ENCODE results near the gene FADS2. TPM values are rescaled to one million over a fixed set of nuclear protein-coding genes. Genes with fewer than 3 reads are reported as not detected.
A peak's percentile ranks its signal among the peaks of the same experiment; 100 is the strongest.

FADS2 gene
- total RNA-seq, 2 donors from 2014 or later = 2.0 to 4.4 TPM

DNA sequence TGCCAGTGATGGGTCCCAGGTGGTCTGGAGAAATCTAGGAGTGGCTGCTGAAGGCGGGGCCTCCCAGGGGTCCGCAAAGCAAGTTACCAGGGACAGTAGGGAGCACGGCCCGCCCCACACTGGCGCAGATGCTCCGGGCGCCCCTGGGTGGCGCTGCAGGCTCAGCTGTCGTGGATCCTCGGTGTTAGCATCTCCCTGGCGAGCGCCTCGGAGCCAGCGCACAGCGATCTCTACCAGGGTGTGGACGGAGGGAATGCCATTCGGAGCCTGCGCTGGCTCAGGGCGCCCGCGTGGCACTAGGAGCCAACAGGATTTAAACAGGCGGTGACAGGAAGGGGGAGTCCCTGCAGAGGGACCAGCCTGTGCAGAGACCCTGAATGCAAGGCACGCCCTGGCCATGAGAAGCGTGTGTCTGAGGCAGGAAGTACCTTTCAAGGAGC, 43.1 kb downstream of the FADS2 start:
- 6 to 27% methylated on average over 5 to 24 of the region's 24 CpGs for WGBS, 2 donors
- ATAC-seq = peak; percentile 85
- H3K27ac ChIP-seq = no peak overlapping the region
- H3K36me3 ChIP-seq (replicated peaks in 1 of 2; ENCODE audit: insufficient read depth in 1 of 2, low read depth in 2 of 2) = no peaks in the 10 kb centered on the region
- intact Hi-C loops (cut with DNase I) = no loop called here
- H3K27me3 ChIP-seq = no peaks in the 10 kb centered on the region
- no peaks in the 10 kb centered on the region for H3K9me3 ChIP-seq
- no peaks in the 10 kb centered on the region for H3K4me1 ChIP-seq
- peak; percentile 58 to 72 (median 68) for DNase-seq
- TF ChIP-seq, protein P1, sequence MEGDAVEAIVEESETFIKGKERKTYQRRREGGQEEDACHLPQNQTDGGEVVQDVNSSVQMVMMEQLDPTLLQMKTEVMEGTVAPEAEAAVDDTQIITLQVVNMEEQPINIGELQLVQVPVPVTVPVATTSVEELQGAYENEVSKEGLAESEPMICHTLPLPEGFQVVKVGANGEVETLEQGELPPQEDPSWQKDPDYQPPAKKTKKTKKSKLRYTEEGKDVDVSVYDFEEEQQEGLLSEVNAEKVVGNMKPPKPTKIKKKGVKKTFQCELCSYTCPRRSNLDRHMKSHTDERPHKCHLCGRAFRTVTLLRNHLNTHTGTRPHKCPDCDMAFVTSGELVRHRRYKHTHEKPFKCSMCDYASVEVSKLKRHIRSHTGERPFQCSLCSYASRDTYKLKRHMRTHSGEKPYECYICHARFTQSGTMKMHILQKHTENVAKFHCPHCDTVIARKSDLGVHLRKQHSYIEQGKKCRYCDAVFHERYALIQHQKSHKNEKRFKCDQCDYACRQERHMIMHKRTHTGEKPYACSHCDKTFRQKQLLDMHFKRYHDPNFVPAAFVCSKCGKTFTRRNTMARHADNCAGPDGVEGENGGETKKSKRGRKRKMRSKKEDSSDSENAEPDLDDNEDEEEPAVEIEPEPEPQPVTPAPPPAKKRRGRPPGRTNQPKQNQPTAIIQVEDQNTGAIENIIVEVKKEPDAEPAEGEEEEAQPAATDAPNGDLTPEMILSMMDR (IDR thresholded peaks at IDR 0.05) = peak; percentile 48 to 76 (median 69)
- no peak for TF ChIP-seq POLR2A (IDR thresholded peaks at IDR 0.05)
- H3K4me3 ChIP-seq = no peak overlapping the region

DNA sequence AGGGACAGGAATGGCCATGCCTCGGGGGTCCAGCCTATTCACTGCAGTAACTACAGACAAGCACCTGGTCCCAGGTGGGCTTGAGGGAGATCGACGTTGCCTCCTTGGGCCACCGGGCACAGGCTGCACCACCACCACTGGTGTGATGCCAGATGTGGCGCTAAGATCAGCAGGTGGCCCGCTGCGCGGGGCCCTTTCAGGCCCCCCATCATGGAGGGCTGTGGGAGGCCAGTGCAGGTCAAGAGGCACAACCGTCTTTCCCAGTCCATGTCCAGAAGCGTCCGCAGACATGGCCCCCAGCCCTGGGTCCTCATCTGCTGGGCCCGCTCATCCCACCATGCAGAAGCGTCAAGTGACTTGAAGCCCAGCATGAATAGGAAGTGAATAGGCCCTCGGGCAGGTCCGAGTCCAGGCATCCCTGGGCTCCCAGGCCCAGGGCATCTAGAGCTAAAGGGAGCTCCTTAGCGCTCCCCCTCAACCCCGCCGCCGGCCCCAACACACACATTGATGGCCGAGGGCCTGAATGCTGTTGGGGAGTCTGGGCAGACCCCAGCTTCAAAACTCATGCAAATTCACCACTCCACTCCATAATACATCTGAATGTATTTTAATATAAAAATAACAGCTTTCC, 45.0 kb downstream of the FADS2 start:
- intact Hi-C loops (cut with DNase I) = no loop called here
- H3K9me3 ChIP-seq = no peaks in the 10 kb centered on the region
- no peak for ATAC-seq

DNA sequence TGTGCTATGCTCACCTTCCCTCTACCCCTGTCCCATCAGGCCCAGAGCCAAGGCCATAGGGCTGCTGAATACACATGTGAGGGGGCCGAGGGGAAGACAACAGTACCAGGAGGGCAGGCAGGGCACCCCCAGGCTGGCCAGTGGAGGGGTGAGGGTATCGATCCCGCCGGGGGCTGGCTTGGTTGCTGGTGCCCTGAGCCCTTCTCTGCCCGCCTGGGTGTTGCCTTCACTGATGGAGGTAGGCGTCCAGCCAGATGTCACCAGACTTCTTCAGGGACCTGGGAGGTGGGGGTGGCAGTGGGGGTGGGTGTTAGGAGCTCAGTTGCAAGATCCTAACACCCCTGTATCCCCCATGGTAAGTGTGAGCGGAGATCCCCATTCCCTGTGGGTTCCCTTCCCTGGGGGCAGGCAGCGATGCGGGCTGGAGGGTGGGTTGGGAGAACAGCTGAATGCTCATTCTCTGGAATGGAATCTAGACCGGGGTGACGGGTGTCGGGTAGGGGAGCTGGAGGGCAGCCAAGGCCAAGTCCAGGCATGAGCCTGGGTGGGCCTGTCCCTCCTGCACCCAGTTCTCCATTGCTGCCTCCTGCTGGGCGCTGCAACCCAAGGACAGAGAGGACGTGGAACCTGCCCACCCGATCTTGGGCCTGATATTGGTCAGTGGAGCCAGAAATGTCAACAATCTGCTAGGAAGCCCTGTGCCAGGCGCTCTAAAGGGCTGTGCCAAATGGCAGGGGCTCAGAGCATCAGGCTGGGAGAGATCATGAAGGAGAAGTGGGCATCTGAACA, 45.7 kb downstream of the FADS2 start:
- H3K27ac ChIP-seq = no peak overlapping the region
- no peaks in the 10 kb centered on the region for H3K27me3 ChIP-seq
- no peaks in the 10 kb centered on the region for H3K36me3 ChIP-seq (replicated peaks in 1 of 2; ENCODE audit: insufficient read depth in 1 of 2, low read depth in 2 of 2)
- H3K9me3 ChIP-seq = no peaks in the 10 kb centered on the region
- ATAC-seq = no peak
- no peak overlapping the region for H3K4me3 ChIP-seq
- H3K4me1 ChIP-seq = no peaks in the 10 kb centered on the region
- intact Hi-C loops (cut with DNase I) = no loop called here
- 68 to 85% methylated on average over 10 to 15 of the region's 16 CpGs for WGBS, 2 donors
- no peak for DNase-seq
- TF ChIP-seq, protein P1 (IDR thresholded peaks at IDR 0.05) = no peak
- TF ChIP-seq POLR2A (IDR thresholded peaks at IDR 0.05) = no peak

More for the DNA sequence above, 45.0 kb downstream of the FADS2 start:
- H3K4me3 ChIP-seq = no peak overlapping the region
- no peak overlapping the region for H3K27ac ChIP-seq
- no peaks in the 10 kb centered on the region for H3K36me3 ChIP-seq (replicated peaks in 1 of 2; ENCODE audit: insufficient read depth in 1 of 2, low read depth in 2 of 2)
- 85 to 89% methylated on average over 4 to 19 of the region's 20 CpGs for WGBS, 2 donors
- TF ChIP-seq POLR2A (IDR thresholded peaks at IDR 0.05) = no peak
- H3K27me3 ChIP-seq = no peaks in the 10 kb centered on the region
- no peak for DNase-seq
- H3K4me1 ChIP-seq = no peaks in the 10 kb centered on the region

DNA sequence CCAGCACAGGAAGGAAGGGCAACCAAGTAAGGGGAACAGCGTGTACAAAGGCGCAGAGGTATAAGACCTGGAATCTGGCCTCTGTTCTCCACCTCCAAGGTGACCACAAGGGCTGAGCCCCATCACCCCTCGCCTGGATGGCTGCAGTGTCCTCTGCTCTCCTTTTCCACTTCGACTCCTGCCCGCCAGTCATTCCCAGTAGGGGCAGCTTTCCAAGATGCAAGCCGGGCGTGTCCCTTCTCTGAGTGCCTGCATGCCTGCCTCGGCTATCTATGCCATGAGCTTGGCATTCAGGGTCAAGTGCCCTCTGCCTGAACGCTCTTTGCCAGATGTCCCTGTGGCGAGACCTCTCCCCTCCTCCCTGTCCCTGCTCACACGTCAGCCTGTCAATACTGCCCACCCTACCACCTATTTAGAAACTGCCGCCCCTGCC, 46.3 kb downstream of the FADS2 start:
- WGBS, 2 donors = 85 to 87% methylated on average over 11 to 12 of the region's 12 CpGs
- intact Hi-C loops (cut with DNase I) = no loop called here
- DNase-seq = no peak

DNA sequence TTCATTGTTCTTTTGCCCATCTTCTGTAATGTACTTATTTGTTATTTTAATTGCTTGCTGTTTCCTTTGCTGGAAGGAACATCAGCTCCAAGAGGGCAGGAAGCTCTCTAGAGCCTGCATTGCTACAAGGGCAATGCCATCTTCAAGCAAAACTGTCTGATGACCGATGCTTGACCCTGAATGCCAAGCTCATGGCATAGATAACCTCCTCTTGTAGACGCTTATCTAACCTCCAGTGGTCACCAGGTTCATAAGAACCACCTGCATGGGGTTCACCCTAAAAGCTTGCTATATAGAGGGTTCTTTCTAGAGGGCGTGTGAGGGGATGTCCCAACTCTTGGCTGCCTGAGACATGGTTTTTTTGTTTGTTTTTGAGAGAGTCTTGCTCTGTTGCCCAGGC, 46.8 kb downstream of the FADS2 start:
- Histone ChIP-seq H3K36me3 (replicated peaks in 1 of 2; ENCODE audit: insufficient read depth in 1 of 2, low read depth in 2 of 2) (no peaks in the 10 kb centered on the region), H3K9me3 (no peaks in the 10 kb centered on the region), H3K27me3 (no peaks in the 10 kb centered on the region), H3K27ac (no peak overlapping the region), H3K4me3 (no peak overlapping the region), H3K4me1 (no peaks in the 10 kb centered on the region)
- ATAC-seq (no peak), DNase-seq (no peak)
- TF ChIP-seq POLR2A (IDR thresholded peaks at IDR 0.05) = no peak
- 65 to 77% methylated on average over 3 of the region's 3 CpGs for WGBS, 2 donors
- intact Hi-C loops (cut with DNase I) = no loop called here

More for the DNA sequence above, 46.3 kb downstream of the FADS2 start:
- no peak overlapping the region for H3K27ac ChIP-seq
- H3K9me3 ChIP-seq = no peaks in the 10 kb centered on the region
- H3K36me3 ChIP-seq (replicated peaks in 1 of 2; ENCODE audit: insufficient read depth in 1 of 2, low read depth in 2 of 2) = no peaks in the 10 kb centered on the region
- no peaks in the 10 kb centered on the region for H3K27me3 ChIP-seq
- H3K4me3 ChIP-seq = no peak overlapping the region
- no peaks in the 10 kb centered on the region for H3K4me1 ChIP-seq
- TF ChIP-seq POLR2A (IDR thresholded peaks at IDR 0.05) = no peak
- TF ChIP-seq, protein P1 (IDR thresholded peaks at IDR 0.05) = no peak
- ATAC-seq = no peak
